CD4-positive, alpha-beta T cell treated with Interferon gamma for 1 hour (primary cell): ENCODE data around the gene TP53INP2.
"Not testable (repeated sequence)": the region's sequence is repeated elsewhere in the genome, so short reads cannot be mapped to it uniquely, and the experiment has no call there.

ENCODE experiments used
- DNase-seq: peaks from one replicate; pipeline ENCODE4 v3.0.0-alpha.2; 2020

TP53INP2 gene

GRCh38 chr20:34704177-34705007 is at the start of gene TP53INP2:
Gene TP53INP2 (plus strand): TSS chr20:34704344. CDS start chr20:34708740, 4,396 bp downstream.
- DNase-seq = peak; percentile 94

GRCh38 chr20:34658654-34659053 is 45.5 kb upstream of the TP53INP2 start:
- not testable (repeated sequence) for DNase-seq

- not testable (repeated sequence) for DNase-seq
Measured at GRCh38 chr20:34661811-34662210, 42.3 kb upstream of the TP53INP2 start.

- DNase-seq = no peak
Measured at GRCh38 chr20:34663213-34663943, 40.8 kb upstream of the TP53INP2 start.

- not testable (repeated sequence) for DNase-seq
Measured at GRCh38 chr20:34664751-34665150, 39.4 kb upstream of the TP53INP2 start.

GRCh38 chr20:34669094-34669493 is 35.0 kb upstream of the TP53INP2 start:
- DNase-seq = no peak

- no peak for DNase-seq
Measured at GRCh38 chr20:34673412-34673811, 30.7 kb upstream of the TP53INP2 start.

GRCh38 chr20:34675561-34675960 is 28.6 kb upstream of the TP53INP2 start:
- no peak for DNase-seq

- no peak for DNase-seq
Measured at GRCh38 chr20:34675993-34676641, 28.0 kb upstream of the TP53INP2 start.

GRCh38 chr20:34676642-34677373 is 27.3 kb upstream of the TP53INP2 start, which contains the start of gene PIGU:
Gene PIGU (minus strand): TSS chr20:34677092. CDS start chr20:34677085, 7 bp downstream.
- DNase-seq = peak; percentile 95

- no peak for DNase-seq
Measured at GRCh38 chr20:34680586-34681175, 23.5 kb upstream of the TP53INP2 start.

- DNase-seq = no peak
Measured at GRCh38 chr20:34683667-34684066, 20.5 kb upstream of the TP53INP2 start.

- DNase-seq = no peak
Measured at GRCh38 chr20:34689486-34689885, 14.7 kb upstream of the TP53INP2 start.

GRCh38 chr20:34691838-34692237 is 12.3 kb upstream of the TP53INP2 start:
- no peak for DNase-seq

GRCh38 chr20:34693414-34693813 is 10.7 kb upstream of the TP53INP2 start:
- no peak for DNase-seq

- no peak for DNase-seq
Measured at GRCh38 chr20:34701405-34702085, 2.6 kb upstream of the TP53INP2 start.

GRCh38 chr20:34703061-34703423 is 1.1 kb upstream of the TP53INP2 start:
- DNase-seq = no peak

- DNase-seq = no peak
Measured at GRCh38 chr20:34703424-34704176, 544 bp upstream of the TP53INP2 start.

- no peak for DNase-seq
Measured at GRCh38 chr20:34705008-34705396, 858 bp downstream of the TP53INP2 start.

GRCh38 chr20:34705397-34706301 is 1.5 kb downstream of the TP53INP2 start:
- peak; percentile 19 for DNase-seq
